DND-41 (cell line): ENCODE data around the gene TREX2.

ENCODE experiments used
- EZH2 ChIP-seq: IDR thresholded peaks from 3 replicates; pipeline ENCODE4 v1.6.1; 2012; ENCODE audit warnings: borderline replicate concordance, low read depth, mild to moderate bottlenecking, moderate library complexity, low read length, inconsistent platforms; ENCODE audit not compliant: severe bottlenecking
- TF ChIP-seq, protein P1 (sequence below): IDR thresholded peaks from 2 replicates; pipeline ENCODE4 v1.5.1; 2012; ENCODE audit warnings: borderline replicate concordance, low read length, moderate library complexity, mild to moderate bottlenecking; ENCODE audit not compliant: poor library complexity, severe bottlenecking; ENCODE audit errors: extremely low read depth

DNA sequence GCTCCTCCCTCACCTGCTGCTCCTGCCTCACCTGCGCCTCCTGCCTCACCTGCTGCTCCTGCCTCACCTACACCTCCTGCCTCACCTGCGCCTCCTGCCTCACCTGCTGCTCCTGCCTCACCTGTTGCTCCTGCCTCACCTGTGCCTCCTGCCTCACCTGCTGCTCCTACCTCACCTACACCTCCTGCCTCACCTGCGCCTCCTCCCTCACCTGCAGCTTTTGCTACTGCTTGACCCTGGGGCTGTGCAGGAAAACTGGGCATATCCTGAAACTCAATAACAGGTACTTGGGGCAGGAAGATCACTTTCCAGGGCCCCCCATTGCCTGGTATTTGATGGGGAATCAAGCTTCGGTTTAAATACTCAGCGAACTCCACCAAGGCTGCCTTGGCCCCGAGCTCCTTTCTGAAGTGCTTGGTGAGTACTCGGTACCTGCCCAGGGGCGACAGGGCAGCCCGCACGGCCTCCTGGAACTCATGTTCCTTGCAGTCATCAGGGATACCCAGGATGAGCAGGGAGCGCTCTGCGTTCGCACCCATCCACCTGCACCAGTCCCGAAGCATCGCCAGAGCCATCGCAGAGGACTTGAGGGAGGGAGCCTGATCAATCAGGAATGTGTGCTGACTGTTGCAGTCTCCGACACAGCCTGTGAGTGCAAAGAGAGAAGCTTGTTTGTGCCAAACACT, 47.4 kb downstream of the TREX2 start:
- TF ChIP-seq, protein P1, sequence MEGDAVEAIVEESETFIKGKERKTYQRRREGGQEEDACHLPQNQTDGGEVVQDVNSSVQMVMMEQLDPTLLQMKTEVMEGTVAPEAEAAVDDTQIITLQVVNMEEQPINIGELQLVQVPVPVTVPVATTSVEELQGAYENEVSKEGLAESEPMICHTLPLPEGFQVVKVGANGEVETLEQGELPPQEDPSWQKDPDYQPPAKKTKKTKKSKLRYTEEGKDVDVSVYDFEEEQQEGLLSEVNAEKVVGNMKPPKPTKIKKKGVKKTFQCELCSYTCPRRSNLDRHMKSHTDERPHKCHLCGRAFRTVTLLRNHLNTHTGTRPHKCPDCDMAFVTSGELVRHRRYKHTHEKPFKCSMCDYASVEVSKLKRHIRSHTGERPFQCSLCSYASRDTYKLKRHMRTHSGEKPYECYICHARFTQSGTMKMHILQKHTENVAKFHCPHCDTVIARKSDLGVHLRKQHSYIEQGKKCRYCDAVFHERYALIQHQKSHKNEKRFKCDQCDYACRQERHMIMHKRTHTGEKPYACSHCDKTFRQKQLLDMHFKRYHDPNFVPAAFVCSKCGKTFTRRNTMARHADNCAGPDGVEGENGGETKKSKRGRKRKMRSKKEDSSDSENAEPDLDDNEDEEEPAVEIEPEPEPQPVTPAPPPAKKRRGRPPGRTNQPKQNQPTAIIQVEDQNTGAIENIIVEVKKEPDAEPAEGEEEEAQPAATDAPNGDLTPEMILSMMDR: no peak
- TF ChIP-seq EZH2: no peak
